ENCODE data around the gene CTF1. TPM values are rescaled to one million over a fixed set of nuclear protein-coding genes. Genes with fewer than 3 reads are reported as not detected.

CTF1 gene
- total RNA-seq, 2 donors from 2014 or later: 6.5 to 7.6 TPM

GRCh38 chr16:30921748-30922419, 25.5 kb downstream of the CTF1 start:
- Histone ChIP-seq H3K9me3 (no peaks in the 10 kb centered on the region), H3K27ac (peak overlapping the region; percentile 94 to 96), H3K27me3 (no peaks in the 10 kb centered on the region), H3K4me1 (peaks cover 0 to 29% of the 10 kb centered on the region in 2 donors), H3K4me3 (peak overlapping the region; percentile 35 to 85), H3K36me3 (no peaks in the 10 kb centered on the region)
- peak; percentile 91 for DNase-seq (ENCODE audit: low spot score)
- peak; percentile 81 to 93 for TF ChIP-seq CTCF (IDR thresholded peaks at IDR 0.05)

GRCh38 chr16:30922420-30922959, 26.1 kb downstream of the CTF1 start:
- H3K27ac ChIP-seq: peak overlapping the region; percentile 94 to 96
- TF ChIP-seq CTCF (IDR thresholded peaks at IDR 0.05): no peak
- H3K27me3 ChIP-seq: no peaks in the 10 kb centered on the region
- peak; percentile 100 for DNase-seq (ENCODE audit: low spot score)
- H3K4me3 ChIP-seq: peak overlapping the region; percentile 85 to 86
- H3K9me3 ChIP-seq: no peaks in the 10 kb centered on the region
- H3K36me3 ChIP-seq: no peaks in the 10 kb centered on the region
- peaks cover 0 to 31% of the 10 kb centered on the region in 2 donors for H3K4me1 ChIP-seq

- Histone ChIP-seq H3K4me1 (peaks cover 0 to 32% of the 10 kb centered on the region in 2 donors), H3K9me3 (no peaks in the 10 kb centered on the region), H3K27ac (peak overlapping the region; percentile 94 to 96), H3K27me3 (no peaks in the 10 kb centered on the region), H3K4me3 (peak overlapping the region; percentile 85 to 86), H3K36me3 (no peaks in the 10 kb centered on the region)
- peak; percentile 99 for DNase-seq (ENCODE audit: low spot score)
- TF ChIP-seq CTCF (IDR thresholded peaks at IDR 0.05): no peak
Measured at GRCh38 chr16:30922960-30923535, 26.6 kb downstream of the CTF1 start.

GRCh38 chr16:30923554-30924075, 27.2 kb downstream of the CTF1 start, which contains the start of gene FBXL19:
Gene FBXL19 (plus strand): TSS chr16:30923572. CDS start chr16:30925755, 2,183 bp downstream.
- no peak for TF ChIP-seq CTCF (IDR thresholded peaks at IDR 0.05)
- peak within 1 kb of the TSS; percentile 85 to 86 for H3K4me3 ChIP-seq
- peaks cover 0 to 32% of the 10 kb centered on the region in 2 donors for H3K4me1 ChIP-seq
- H3K27me3 ChIP-seq: no peaks in the 10 kb centered on the region
- no peaks in the 10 kb centered on the region for H3K36me3 ChIP-seq
- no peak for DNase-seq (ENCODE audit: low spot score)
- no peaks in the 10 kb centered on the region for H3K9me3 ChIP-seq
- H3K27ac ChIP-seq: peak within 1 kb of the TSS; percentile 94 to 96

GRCh38 chr16:30924076-30924912, 27.9 kb downstream of the CTF1 start:
- no peak for TF ChIP-seq CTCF (IDR thresholded peaks at IDR 0.05)
- H3K27me3 ChIP-seq: no peaks in the 10 kb centered on the region
- peak overlapping the region; percentile 85 to 86 for H3K4me3 ChIP-seq
- no peaks in the 10 kb centered on the region for H3K9me3 ChIP-seq
- peak overlapping the region; percentile 94 to 96 for H3K27ac ChIP-seq
- H3K36me3 ChIP-seq: no peaks in the 10 kb centered on the region
- DNase-seq (ENCODE audit: low spot score): no peak
- peaks cover 0 to 32% of the 10 kb centered on the region in 2 donors for H3K4me1 ChIP-seq
